ENCODE results near the gene SPATA33.

Gene SPATA33

GRCh38 chr16:89678258-89678657 is 20.6 kb downstream of the SPATA33 start:
- POLR2A ChIA-PET, result no interaction called here
- CTCF ChIA-PET, result no interaction called here
- no peak for DNase-seq (ENCODE audit: extremely low spot score)

GRCh38 chr16:89685916-89686315 is 28.3 kb downstream of the SPATA33 start:
- DNase-seq (ENCODE audit: extremely low spot score), result no peak
- TF ChIP-seq FOXK2 (IDR thresholded peaks at IDR 0.05) (no peak), BHLHE40 (IDR thresholded peaks at IDR 0.05; ENCODE audit: borderline replicate concordance) (no peak), FOXA1 (IDR thresholded peaks at IDR 0.05) (no peak), ZNF384 (IDR thresholded peaks at IDR 0.05) (no peak), LEF1 (IDR thresholded peaks at IDR 0.05; ENCODE audit: borderline replicate concordance) (no peak), SP1 (IDR thresholded peaks at IDR 0.05) (no peak), NFRKB (IDR thresholded peaks at IDR 0.05) (no peak), ARNT (IDR thresholded peaks at IDR 0.05) (no peak), SUZ12 (IDR thresholded peaks at IDR 0.05) (no peak), L3MBTL2 (conservative IDR thresholded peaks at IDR 0.05) (no peak), ELF4 (IDR thresholded peaks at IDR 0.05) (no peak), CTBP1 (IDR thresholded peaks at IDR 0.05; ENCODE audit: borderline replicate concordance) (no peak), FOXM1 (IDR thresholded peaks at IDR 0.05; ENCODE audit: borderline replicate concordance) (no peak)
- TF ChIP-seq, protein P1, sequence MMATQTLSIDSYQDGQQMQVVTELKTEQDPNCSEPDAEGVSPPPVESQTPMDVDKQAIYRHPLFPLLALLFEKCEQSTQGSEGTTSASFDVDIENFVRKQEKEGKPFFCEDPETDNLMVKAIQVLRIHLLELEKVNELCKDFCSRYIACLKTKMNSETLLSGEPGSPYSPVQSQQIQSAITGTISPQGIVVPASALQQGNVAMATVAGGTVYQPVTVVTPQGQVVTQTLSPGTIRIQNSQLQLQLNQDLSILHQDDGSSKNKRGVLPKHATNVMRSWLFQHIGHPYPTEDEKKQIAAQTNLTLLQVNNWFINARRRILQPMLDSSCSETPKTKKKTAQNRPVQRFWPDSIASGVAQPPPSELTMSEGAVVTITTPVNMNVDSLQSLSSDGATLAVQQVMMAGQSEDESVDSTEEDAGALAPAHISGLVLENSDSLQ (IDR thresholded peaks at IDR 0.05), result no peak

More at GRCh38 chr16:89678258-89678657, 20.6 kb downstream of the SPATA33 start:
- TF ChIP-seq ZNF384 (IDR thresholded peaks at IDR 0.05), result peak; percentile 80
- no peak for TF ChIP-seq FOXK2 (IDR thresholded peaks at IDR 0.05)
- no peak for TF ChIP-seq TARDBP (IDR thresholded peaks at IDR 0.05)
- no peak for TF ChIP-seq CTBP1 (IDR thresholded peaks at IDR 0.05; ENCODE audit: borderline replicate concordance)
- TF ChIP-seq ELF4 (IDR thresholded peaks at IDR 0.05), result no peak
- no peak for TF ChIP-seq FOXM1 (IDR thresholded peaks at IDR 0.05; ENCODE audit: borderline replicate concordance)
- no peak for TF ChIP-seq ARNT (IDR thresholded peaks at IDR 0.05)
- no peak for TF ChIP-seq LEF1 (IDR thresholded peaks at IDR 0.05; ENCODE audit: borderline replicate concordance)

DNA sequence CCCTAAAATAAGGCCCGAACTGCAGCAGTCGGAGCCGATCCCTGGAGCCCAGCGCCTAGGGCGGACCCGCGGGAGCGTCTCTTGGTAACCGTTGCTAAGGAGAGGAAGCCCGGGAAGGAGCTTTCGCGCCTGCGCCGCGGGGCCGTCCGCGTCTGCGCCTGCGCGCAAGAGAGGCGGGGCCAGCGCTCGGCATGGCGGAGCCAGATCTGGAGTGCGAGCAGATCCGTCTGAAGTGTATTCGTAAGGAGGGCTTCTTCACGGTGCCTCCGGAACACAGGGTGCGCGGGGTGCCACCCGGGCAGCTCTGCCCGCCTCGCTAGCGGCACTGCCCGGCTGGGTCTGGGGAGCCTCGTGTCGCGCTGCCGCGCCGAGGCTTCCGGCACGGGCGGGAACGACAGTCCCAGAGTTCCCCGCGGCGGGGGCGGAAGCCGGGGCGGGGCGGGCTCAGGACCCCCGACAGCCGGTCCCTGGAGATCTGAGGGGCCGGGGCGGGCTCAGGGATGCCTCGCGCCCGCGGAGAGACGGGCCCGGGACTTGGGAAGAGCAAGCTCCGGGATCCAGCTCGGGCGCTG is 29.0 kb downstream of the SPATA33 start, which contains the start of gene CDK10:
TSS of gene CDK10 (plus strand) at position 170 of the 572 bp plus-strand sequence. CDS start at position 192, 22 bp downstream.
- peak; percentile 96 for DNase-seq (ENCODE audit: extremely low spot score)
- CTCF ChIA-PET, result interaction anchor here (1.1 kb wide), 1 partner anchor 20 kb away, joined by 4 read pairs; no protein-coding TSS in a partner anchor
- POLR2A ChIA-PET, result interaction anchor here (0.7 to 2.5 kb wide), 9 partner anchors 9 to 30 kb away, joined by 3 to 16 read pairs (median 5); no protein-coding TSS in a partner anchor
- no peak for TF ChIP-seq ELF4 (IDR thresholded peaks at IDR 0.05)
- no peak for TF ChIP-seq BHLHE40 (IDR thresholded peaks at IDR 0.05; ENCODE audit: borderline replicate concordance)
- peak; percentile 99 for TF ChIP-seq L3MBTL2 (conservative IDR thresholded peaks at IDR 0.05)
- no peak for TF ChIP-seq NFRKB (IDR thresholded peaks at IDR 0.05)
- no peak for TF ChIP-seq FOXK2 (IDR thresholded peaks at IDR 0.05)

More at GRCh38 chr16:89685916-89686315, 28.3 kb downstream of the SPATA33 start:
- ChIA-PET POLR2A (interaction anchor here (0.7 to 2.5 kb wide), 9 partner anchors 9 to 29 kb away, joined by 3 to 16 read pairs (median 5); no protein-coding TSS in a partner anchor), CTCF (interaction anchor here (1.1 kb wide), 1 partner anchor 20 kb away, joined by 4 read pairs; no protein-coding TSS in a partner anchor)

DNA sequence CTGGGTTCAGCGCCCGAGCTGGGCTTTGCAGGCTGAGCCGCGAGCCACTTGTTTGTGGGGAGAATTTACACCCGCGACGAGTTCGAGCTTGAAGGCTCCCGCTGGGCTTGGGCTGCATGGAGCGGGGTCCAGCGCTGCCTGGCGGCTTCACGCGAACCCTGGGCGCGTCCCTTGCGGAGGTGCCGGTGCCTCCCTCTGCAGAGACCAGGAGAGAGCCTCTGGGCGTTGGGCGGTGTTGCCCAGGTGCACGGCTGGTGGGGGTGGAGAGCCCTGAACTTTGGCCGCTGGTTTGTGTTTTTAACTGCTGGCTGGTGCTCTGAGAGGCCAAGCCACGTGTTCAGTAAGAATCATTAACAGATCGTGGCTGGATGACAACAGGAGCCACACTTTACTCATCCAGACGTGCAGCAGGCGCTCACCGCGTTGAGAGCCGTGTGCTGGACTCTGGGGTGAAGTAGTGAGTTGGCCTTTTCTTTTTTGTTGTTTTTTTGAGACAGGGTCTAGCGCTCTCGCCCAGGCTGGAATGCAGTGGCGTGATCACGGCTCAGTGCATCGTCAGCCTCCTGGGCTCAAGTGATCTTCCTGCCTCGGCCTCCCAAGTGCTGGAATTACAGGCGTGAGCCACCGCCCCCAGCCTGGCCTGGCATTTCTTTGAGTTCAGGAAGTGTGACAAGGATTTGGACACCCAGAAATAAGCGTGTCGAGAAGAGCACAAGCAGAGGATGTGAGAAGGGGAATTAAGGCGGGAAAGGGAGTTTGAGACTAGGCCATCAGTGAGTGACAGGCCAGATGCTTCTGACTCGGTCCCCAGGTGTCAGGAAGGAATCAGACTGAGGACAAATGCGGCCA is 29.7 kb downstream of the SPATA33 start:
- POLR2A ChIA-PET, result interaction anchor here (1.0 to 2.5 kb wide), 7 partner anchors 8 to 30 kb away, joined by 3 to 16 read pairs (median 6); no protein-coding TSS in a partner anchor
- no peak for DNase-seq (ENCODE audit: extremely low spot score)
- no peak for TF ChIP-seq HDGF (IDR thresholded peaks at IDR 0.05; ENCODE audit: borderline replicate concordance)
- TF ChIP-seq, protein P1 (IDR thresholded peaks at IDR 0.05), result peak; percentile 56
- TF ChIP-seq FOXM1 (IDR thresholded peaks at IDR 0.05; ENCODE audit: borderline replicate concordance), result no peak
- peak; percentile 67; the same call in 1 of the 2 replicates for TF ChIP-seq L3MBTL2 (conservative IDR thresholded peaks at IDR 0.05)
- CTCF ChIA-PET, result interaction anchor here (1.1 kb wide), 1 partner anchor 19 kb away, joined by 4 read pairs; no protein-coding TSS in a partner anchor

- TF ChIP-seq LEF1 (IDR thresholded peaks at IDR 0.05; ENCODE audit: borderline replicate concordance) (no peak), CTBP1 (IDR thresholded peaks at IDR 0.05; ENCODE audit: borderline replicate concordance) (no peak), L3MBTL2 (conservative IDR thresholded peaks at IDR 0.05) (no peak), FOXK2 (IDR thresholded peaks at IDR 0.05) (no peak), NFRKB (IDR thresholded peaks at IDR 0.05) (no peak), HDGF (IDR thresholded peaks at IDR 0.05; ENCODE audit: borderline replicate concordance) (no peak), BHLHE40 (IDR thresholded peaks at IDR 0.05; ENCODE audit: borderline replicate concordance) (no peak), SP1 (IDR thresholded peaks at IDR 0.05) (no peak), FOXM1 (IDR thresholded peaks at IDR 0.05; ENCODE audit: borderline replicate concordance) (no peak), ZNF384 (IDR thresholded peaks at IDR 0.05) (no peak), ARNT (IDR thresholded peaks at IDR 0.05) (no peak), ELF4 (IDR thresholded peaks at IDR 0.05) (no peak), SUZ12 (IDR thresholded peaks at IDR 0.05) (no peak)
- TF ChIP-seq, protein P1 (IDR thresholded peaks at IDR 0.05), result no peak
- CTCF ChIA-PET, result no interaction called here
- POLR2A ChIA-PET, result interaction anchor here (2.5 kb wide), 1 partner anchor 12 kb away, joined by 16 read pairs; no protein-coding TSS in a partner anchor
- no peak for DNase-seq (ENCODE audit: extremely low spot score)
Observed at GRCh38 chr16:89688395-89688794, 30.8 kb downstream of the SPATA33 start.

Measured in HEK293T (cell line).